Middle frontal gyrus (tissue), 1 donor: ENCODE results near the gene LRRC4C.

Source experiments
- DNase-seq: peaks from one replicate; pipeline ENCODE4 v3.0.0-alpha.2; 2015; ENCODE audit warnings: low spot score; ENCODE audit errors: extremely low spot score

Gene LRRC4C

GRCh38 chr11:40722179-40722795 is 737.2 kb downstream of the LRRC4C start:
- no peak for DNase-seq

GRCh38 chr11:40716344-40717130 is 742.9 kb downstream of the LRRC4C start:
- no peak for DNase-seq

GRCh38 chr11:40713083-40713482 is 746.4 kb downstream of the LRRC4C start:
- no peak for DNase-seq

- no peak for DNase-seq
Observed at GRCh38 chr11:40701027-40701426, 758.4 kb downstream of the LRRC4C start.

- no peak for DNase-seq
Observed at GRCh38 chr11:40689823-40690222, 769.6 kb downstream of the LRRC4C start.

- DNase-seq: no peak
Observed at GRCh38 chr11:40688369-40688768, 771.1 kb downstream of the LRRC4C start.

GRCh38 chr11:40686765-40687164 is 772.7 kb downstream of the LRRC4C start:
- DNase-seq: no peak

- DNase-seq: no peak
Observed at GRCh38 chr11:40683010-40683409, 776.4 kb downstream of the LRRC4C start.

GRCh38 chr11:40679276-40679675 is 780.2 kb downstream of the LRRC4C start:
- no peak for DNase-seq

- no peak for DNase-seq
Observed at GRCh38 chr11:40647295-40647694, 812.2 kb downstream of the LRRC4C start.

- no peak for DNase-seq
Observed at GRCh38 chr11:40642284-40642683, 817.2 kb downstream of the LRRC4C start.

GRCh38 chr11:40619654-40620053 is 839.8 kb downstream of the LRRC4C start:
- DNase-seq: no peak

GRCh38 chr11:40606800-40607199 is 852.7 kb downstream of the LRRC4C start:
- DNase-seq: no peak

- no peak for DNase-seq
Observed at GRCh38 chr11:40602866-40603552, 856.4 kb downstream of the LRRC4C start.

- DNase-seq: no peak
Observed at GRCh38 chr11:40597546-40598113, 861.8 kb downstream of the LRRC4C start.

- no peak for DNase-seq
Observed at GRCh38 chr11:40573254-40573891, 886.1 kb downstream of the LRRC4C start.

GRCh38 chr11:40569947-40570531 is 889.4 kb downstream of the LRRC4C start:
- no peak for DNase-seq

- DNase-seq: no peak
Observed at GRCh38 chr11:40567392-40567791, 892.1 kb downstream of the LRRC4C start.

- DNase-seq: no peak
Observed at GRCh38 chr11:40544162-40544561, 915.3 kb downstream of the LRRC4C start.

GRCh38 chr11:40542821-40543220 is 916.6 kb downstream of the LRRC4C start:
- DNase-seq: no peak

- no peak for DNase-seq
Observed at GRCh38 chr11:40537734-40538133, 921.7 kb downstream of the LRRC4C start.
